GM19238 (cell line): ENCODE results near the gene PRPF6.
A peak's percentile ranks its signal among the peaks of the same experiment; 100 is the strongest.

Source experiments
- DNase-seq: peaks from one replicate; pipeline ENCODE4 v3.0.0; 2011; ENCODE audit warnings: low spot score; ENCODE audit not compliant: insufficient read length

The PRPF6 gene

DNA sequence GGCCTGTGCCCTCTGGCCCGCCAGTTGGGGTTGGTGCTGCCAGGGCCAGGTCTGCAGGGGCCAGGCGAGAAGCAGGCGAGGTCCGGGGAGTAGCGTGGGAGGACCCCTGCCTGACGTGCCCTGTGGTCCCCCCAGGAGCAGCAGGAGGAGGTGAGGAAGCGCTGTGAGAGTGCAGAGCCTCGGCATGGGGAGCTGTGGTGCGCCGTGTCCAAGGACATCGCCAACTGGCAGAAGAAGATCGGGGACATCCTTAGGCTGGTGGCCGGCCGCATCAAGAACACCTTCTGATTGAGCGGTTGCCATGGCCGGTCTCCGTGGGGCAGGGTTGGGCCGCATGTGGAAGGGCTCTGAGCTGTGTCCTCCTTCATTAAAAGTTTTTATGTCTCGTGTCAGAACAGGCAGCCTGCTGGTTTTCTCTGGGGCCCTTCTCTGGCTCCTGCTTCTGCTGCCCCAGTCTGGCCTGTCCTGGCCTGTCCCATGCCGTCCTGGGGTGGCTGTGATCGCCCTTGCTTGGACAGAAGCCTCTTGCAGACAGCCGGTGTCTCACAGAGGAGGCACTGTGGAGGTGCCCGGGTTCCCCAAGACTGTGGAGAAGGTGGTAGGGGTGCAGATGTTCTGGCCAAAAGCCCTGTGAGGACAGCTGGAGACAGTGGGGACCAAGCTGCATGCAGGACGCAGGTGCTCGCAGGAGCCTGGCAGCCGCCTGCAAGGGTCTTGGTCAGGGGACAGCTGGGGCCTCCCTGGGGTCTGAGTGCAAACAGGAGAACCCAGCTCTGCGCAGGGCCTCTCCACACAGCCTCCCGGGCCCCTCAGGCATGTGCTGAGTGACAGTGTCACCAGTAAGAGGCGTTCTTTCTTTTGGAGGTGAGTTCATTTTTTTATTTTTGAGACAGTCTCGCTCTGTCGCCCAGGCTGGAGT is 52.0 kb downstream of the PRPF6 start:
- no peak for DNase-seq

DNA sequence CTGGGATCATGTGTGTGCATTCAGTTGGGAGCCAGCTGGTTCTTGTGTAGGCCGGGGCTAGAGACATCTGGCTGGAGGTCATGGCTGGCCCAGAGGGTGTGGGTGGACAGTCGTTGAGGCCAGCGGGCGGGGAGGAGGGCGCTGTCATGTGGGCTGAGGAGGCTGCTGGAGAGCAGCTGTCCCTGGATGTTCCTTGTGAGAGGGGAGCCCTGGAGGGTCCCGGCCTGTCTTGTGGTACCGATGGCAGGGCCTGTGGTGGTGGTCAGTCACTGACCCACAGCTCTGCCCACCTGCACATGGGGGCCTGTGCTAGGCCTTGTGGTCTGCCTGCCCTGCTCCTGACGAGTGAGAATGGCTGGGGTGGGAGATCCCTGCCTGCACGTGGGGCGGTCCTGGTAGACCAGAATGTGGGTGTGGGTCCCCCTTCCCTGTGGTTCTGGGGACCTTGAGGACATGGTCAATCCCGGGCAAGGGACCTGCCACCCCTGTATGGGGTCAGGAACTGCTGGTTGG is 53.1 kb downstream of the PRPF6 start:
- no peak for DNase-seq

DNA sequence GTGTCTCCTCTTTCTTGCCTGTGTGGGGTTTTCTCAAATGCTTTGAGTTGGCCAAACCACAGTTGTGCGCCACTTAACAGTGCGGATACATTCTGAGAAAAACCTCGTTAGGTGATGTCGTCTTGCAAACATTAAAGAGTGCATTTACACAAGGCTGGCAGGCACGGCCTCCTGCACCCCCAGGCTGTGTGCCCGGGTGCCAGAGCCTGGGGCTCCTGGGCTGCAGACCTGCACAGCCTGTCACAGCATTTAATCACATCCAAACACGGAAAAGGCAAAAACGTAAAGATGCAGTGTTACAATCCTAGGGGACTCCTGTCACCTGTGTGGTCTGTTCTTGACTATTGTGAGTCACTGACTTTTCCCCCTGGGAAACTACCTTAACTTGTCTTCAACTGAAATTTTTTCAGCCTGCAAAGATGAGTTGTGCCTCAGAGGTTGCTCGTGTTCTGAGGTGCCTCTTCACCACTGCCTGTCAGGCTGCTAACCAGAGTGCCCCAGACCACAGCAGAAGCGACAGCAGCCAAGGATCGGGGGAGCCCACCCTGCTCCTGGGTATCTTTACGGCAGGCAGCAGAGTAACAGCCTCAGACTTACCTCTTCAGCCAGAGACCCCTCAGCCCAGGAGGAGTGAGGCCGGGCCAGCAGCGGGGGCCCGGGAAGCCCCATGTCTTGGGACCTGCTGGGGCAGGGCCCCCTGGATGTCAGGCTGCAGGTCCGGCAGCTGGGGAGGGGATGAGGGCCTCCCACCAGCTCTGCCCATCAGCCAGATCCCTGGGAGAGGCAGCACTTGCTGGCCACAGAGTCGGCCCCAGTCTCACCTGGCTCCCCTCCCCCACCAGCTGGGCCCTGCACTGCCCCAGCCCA is 54.4 kb downstream of the PRPF6 start:
- no peak for DNase-seq

DNA sequence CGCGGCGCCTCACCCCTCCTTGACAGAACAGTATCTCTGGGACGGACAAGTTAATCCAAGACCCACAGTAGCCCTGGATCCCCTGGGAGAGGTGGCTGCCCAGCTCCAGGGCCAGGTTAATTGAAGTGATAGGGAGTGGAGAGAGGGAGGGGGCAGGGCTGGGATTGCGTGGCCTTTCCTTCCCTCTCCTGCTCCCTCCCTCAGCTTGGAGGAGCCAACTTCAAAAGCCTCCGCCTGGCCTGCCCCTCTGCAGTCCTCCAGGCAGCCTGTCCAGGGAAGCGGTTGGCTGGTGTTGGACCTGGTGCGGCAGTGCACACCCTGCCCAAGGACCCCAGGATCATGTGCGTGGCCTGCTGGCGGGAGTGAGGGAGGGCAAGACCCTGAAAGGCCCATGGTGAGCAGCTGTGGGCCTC is 55.0 kb downstream of the PRPF6 start, which contains the start of gene C20orf204:
C20orf204 (plus strand) TSS at position 250 of the 413 bp plus-strand sequence; CDS start at position 392, 142 bp downstream.
- no peak for DNase-seq

DNA sequence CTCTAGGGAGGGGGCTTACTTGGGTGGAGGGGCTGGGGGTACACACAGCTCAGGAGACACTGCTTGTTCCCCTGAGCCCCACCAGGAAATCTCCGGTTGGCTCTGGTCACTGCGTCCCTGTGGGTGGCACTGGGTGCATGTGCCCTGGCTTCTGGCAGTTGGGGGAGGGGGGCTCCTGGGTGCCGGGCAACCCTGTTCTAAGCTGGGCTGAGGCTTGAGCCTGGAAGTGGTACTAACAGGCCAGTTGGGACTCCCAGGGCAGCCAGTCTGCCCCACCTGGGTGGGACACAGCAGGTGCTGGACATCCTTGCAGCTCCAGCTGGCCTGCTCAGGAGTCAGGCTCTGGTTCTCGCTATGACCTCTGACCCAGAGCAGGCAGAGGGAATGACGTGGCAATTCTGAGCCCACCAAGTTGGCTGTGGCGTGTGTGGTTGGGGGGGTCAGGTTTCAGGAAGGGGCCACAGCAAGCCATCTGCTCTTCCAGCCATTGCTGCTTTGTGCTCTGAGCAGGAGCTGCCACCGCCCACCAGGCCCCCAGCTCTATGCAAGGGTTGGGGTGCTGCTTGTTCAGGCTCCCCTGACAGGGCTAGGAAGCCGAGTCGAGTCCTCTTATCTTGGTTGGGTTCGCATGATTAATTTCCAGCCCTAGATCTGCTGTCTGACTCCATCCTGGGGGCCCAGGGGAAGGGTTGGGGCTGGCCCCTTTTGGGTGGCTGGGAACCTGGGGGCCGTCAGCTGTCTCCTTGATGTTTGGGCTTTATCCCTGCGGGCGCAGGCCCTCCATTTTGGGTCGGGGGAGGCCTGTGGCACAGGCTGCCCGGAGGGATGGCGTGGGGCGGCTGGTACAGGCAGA is 55.6 kb downstream of the PRPF6 start:
- no peak for DNase-seq

DNA sequence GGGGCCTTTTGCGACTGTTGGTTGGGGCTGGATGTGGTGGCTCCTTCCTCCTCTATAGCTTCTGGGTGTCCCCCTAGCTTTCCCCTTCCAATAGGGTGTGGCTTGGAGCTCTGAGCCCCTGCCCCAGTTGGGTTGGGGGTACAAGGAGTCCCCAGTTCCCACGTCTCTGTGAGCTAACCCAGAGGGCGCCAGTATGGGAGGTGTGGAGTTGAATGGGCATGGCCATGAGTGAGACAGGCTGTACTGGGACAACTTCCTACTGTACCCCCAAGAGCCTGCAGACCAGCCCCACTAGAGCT is 56.2 kb downstream of the PRPF6 start:
- DNase-seq, result no peak

DNA sequence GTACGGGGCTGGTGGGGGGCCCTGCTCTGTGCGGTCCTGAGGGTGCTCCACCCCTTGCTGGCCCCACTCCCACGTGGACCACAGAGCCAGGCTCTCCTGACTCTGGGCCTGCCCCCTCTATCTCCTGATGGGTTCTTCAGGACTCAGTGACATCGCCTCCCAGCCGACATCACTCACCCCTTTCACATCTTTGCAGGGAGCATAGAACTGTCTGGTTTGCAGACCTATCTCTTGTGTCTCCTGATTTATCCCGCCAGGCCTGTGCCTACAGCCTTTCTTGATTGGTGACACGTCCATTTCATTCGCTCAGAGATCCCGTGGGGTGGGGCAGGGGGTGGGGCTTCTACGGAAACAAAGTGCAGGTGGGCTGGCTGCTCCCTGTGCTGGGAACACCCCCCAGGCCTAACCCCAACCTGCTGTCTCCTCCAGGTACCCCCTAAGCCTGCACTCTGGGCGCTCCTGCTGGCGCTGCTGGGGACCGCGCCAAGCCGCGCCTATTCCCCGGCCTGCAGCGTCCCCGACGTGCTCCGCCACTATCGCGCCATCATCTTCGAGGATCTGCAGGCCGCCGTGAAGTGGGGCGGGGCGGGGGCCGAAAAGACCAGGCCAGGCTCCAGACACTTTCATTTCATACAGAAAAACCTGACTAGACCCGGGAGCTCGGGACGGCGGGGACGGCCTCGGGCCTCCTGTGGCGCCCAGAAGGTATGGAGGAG is 56.7 kb downstream of the PRPF6 start:
- no peak for DNase-seq

DNA sequence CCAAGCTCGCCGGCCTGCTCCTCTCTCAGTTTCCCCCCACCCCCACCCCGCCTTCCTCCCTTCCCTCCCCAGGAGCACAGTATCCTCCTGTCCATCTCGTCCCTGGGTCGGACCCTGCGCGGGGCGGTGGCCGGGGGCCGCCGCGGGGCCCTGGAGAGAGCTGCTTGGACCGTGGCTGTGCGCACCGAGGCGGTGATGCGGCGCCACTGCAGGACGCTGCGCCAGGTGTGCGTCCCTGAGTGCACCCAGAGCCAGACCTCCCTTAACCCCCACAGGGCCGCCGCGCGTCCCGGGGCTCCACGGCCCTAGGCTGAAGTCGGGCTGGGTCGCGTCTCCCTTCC is 57.3 kb downstream of the PRPF6 start:
- DNase-seq, result peak; percentile 61

DNA sequence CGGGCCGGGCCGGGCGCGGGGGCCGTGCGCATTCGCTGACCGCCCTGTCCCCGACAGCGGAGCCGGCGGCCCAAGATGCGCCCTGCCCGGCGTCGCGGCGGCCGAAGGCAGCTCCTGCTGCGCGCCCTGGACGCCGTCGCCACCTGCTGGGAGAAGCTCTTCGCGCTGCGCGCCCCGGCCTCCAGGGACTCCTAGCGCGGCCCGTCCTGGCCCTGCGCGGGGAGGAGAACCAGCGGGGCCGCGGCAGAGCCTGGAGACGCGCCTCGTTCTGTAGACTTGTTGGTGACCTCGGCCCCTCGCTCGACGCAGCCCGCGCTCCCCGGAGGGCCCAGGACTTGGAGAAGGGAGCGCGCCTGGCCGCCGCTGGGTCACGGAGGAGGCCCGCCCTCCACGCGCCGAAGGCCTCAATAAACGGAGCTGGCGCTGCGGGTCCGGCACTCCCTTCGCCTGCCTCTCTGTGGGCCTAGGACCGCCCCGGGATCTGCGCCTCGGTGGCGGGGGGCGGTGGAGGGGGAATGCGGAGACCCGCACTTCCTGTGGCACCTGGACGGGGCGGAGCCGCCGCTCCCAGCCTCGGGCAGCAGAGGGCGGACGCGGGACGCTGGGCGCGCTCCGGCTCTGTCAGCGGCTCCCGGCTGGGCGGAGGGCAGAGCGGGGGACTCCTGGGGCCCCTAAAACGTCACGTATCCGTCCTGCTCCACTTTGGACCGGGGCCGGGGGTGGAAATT is 57.8 kb downstream of the PRPF6 start:
- peak; percentile 94 for DNase-seq

DNA sequence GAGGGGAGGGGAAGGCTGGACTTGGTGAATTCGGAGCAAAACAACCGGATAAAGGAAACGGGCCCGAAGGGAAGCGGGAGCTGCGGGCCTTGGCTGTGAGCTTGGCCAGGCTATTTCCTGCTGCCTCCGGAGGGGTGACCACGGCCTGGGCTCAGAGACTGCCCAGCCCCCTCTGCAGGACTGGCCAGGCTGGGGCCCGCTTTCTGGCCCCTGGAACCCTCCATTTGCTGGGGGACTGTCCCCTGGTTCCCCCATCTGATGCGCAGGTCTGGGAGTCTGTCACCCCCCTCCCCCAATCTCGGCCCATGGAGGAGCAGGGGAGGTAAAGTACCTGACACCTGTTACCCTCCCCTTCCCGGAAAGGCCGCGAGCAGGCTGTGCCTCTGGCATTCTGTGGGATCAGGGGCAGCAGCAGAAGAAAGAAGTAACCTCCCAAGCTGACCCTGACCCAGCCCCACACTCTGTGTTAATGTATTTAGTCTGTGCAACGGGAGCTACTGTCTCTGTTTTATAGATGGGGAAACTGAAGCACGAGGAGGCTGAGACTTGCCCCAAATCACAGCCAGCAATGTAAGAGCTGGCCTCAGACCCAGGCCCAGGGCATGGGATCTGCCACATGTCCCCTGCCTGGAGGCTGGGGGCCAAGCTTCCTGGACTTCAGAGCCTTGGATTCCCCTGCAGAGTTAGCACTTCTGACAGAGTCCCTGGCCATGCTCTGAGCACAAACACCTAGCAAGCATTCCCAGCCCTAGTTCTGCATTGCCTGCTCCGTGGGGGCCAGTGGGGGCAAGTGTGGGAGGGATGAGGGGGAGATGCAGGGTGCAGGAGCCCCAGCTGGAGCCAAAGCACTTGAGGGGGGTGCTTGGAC is 58.6 kb downstream of the PRPF6 start:
- no peak for DNase-seq

DNA sequence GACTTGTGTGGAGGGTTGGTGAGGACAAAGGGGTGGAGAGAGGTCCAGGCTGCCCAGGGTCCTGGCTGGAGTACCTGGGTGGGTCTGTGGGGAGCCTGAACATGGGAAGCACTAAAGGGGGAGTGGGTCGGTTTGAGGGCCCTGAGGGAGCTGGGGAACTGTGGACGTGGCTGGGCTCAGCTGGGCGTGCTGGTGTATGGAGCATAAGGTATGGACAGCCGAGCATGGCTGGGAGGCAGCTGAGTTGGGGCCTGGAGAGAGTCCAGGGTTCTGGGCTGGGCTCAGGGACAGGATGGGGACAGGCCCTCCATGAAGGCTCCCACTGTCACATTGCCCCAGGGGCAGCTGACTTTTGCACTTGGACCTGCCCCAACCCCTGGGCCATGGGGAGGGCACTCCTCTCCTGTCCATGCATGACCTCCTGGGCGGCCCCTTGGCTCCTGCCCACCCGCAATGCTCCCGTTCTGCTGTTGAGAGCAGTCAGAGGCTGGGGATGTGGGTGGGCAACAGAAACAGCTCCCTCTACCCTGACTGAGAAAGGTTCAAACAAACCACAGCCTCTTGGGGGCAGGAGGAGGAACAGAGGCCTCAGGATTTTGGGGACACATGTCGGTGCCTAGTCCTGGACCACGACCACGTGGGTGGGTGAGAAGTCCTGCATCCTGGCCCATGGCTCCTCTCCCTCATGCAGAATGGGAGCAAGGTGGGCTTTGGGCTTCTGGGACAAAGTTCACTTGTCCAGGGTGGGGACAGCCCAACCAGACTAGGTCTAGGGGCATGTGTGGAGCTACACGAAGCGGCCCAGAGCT is 59.5 kb downstream of the PRPF6 start:
- DNase-seq, result no peak

DNA sequence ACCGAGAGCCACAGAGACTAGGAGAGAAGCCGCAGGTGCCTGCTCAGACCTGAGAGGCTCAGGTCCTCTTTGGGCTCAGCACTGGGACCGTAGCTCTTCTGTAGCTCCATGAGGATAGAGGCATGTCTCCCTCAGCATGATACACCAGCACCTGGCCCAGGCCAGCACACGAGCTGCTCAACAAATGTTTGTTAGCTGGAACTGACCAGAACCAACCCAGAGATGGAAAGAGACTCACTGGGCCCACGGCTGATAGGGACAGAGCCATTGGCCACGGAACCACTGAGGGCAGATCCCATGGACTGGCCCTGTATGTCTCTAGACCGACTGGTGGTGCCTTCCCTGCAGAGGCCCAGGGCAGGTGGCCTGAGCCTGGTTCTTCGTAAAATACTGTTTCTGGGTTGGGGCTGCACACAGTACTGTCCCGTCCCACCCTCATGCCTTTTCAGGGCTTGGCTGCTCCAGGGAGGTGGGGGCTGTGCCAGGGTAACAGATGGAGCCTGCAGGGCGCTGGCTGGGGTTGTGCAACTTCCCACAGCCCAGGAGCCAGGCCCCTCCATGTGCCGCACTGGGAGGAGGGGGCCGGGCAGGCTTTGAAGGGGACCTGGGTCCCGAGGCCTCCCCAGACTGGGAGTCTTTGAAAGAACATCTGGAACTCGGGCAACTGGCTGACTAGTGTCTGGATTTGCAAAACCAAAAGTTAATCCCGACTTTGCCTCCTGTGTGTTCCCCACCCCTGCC is 60.3 kb downstream of the PRPF6 start:
- DNase-seq, result no peak

DNA sequence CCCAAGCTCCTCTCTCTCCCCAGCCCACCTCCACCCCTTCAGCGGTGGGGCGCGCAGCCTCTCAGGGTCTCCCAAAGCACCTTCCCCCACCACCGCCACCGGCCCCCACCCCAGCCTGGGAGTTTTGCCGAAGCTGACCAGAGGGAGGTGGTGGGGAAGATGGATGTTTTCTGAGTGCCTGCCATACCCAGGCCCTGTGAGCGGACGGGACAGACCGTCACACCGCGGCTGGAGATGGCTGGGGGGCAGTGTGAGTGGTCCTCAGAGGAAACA is 60.8 kb downstream of the PRPF6 start:
- DNase-seq, result no peak

DNA sequence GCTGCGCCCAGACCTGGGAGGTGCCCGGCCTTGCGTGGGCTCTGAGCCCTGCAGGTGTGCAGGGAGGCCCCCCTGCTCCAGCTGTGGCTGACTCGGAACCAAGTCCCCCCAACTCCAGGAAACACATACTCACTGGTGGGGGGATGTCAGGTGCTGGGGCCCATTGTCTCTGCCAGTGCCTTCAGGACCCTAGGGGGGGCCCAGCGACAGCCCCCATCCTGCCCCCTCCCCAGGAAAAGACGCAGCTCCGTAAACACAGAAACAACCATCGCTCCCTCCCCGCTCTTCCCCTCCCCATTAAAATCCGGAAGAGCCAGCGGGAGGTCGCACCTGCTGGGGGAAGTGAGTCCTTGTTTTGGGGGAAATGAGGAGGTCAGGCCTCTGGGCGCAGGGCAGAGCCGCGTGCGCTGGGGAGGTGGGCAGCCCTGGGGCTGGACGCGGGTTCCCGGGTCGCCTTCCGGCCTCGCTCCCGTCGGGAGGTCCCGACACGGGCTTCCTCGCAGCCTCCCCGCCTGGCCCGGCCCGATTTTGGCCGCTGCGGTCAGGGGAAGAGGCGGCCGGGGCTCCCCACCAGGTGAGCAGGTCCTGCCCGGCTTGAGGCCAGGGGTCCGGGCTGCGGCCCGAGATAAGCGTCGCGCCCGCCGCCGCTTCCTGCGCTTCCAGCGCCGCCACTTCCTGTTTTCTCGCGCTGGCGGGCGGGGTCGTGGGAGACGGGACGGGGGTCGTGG is 61.3 kb downstream of the PRPF6 start:
- no peak for DNase-seq

DNA sequence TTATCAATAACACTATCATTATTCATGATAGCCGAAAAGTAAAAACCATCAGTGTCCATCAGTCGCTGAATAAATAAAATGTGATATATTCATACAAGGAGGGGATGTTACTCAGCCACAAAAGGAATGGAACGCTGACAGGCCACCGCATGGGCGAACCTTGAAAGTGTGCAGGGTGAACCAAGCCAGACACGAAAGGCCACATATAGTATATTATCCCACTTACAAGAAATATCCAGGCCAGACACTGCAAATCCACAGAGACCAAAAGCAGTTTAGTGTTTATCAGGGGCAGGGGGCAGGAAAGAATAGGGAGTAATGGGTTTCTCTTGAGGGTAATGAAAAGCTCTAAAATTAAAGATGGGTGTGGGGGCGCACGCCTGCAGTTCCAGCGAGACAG is 62.8 kb downstream of the PRPF6 start:
- no peak for DNase-seq

DNA sequence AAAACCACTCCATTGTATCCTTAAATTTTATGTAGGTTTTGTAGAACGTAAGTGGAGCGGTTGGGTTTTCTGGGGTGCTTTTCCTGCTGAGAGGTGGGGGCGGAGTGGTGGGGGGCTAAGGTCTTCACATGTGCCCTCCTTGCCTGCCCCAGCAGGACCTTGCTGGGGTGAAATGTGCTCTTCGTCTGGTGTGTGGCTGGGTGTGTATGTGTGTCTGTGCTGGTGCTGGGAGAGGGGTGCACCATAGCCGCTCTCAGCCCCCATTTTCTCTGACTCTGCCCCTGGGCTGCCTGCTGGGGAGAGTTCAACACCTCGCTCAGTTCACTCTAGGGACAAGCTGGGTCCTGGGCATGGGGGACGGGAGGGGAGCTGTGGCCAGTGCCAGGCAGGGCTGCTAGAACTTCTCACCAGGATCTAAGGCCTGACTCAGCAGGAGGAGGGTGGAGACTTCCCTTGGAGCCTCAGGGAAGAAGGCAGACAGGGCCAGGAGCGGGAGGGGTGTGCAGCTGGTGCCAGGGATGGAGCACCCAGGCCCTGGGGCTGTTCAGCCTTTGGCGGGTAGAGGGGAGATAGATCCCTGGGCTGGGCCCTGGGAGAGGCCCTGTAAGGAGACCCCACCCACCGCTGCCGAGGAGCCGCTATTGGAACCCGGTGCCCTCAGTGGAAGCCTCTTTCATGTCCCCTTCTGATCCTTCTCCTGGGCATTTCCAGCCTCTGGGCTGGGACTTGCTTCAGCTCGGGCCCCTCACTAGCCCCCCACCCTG is 63.7 kb downstream of the PRPF6 start:
- no peak for DNase-seq
